Skeletal muscle tissue (tissue), 4 donors: ENCODE data around the gene RGS3. TPM values are rescaled to one million over a fixed set of nuclear protein-coding genes. Genes with fewer than 3 reads are reported as not detected.

Experiments
- H3K27ac ChIP-seq: one replicate; pipeline ENCODE4 v1.7.0; 2013; ENCODE audit warnings: mild to moderate bottlenecking, low read depth, low read length, inconsistent platforms
- H3K27me3 ChIP-seq, 3 donors: one replicate each; pipeline ENCODE4 v1.7.0; 2013; ENCODE audit warnings: low read length in 3 of 3; ENCODE audit not compliant: control insufficient read depth in 3 of 3, insufficient read depth in 3 of 3
- H3K36me3 ChIP-seq, 3 donors: one replicate each; pipeline ENCODE4 v1.7.0; 2013; ENCODE audit warnings: low read length in 3 of 3; ENCODE audit not compliant: control insufficient read depth in 3 of 3, insufficient read depth in 3 of 3
- H3K4me1 ChIP-seq, 3 donors: one replicate each; pipeline ENCODE4 v1.7.0; 2013; ENCODE audit warnings: low read length in 3 of 3, mild to moderate bottlenecking in 3 of 3; ENCODE audit not compliant: control insufficient read depth in 3 of 3, insufficient read depth in 3 of 3
- H3K4me3 ChIP-seq, 3 donors: one replicate each; pipeline ENCODE4 v1.7.0; 2013; ENCODE audit warnings: low read length in 3 of 3
- H3K9ac ChIP-seq, 3 donors: one replicate each; pipeline ENCODE4 v1.7.0; 2013; ENCODE audit warnings: low read length in 3 of 3, mild to moderate bottlenecking in 3 of 3, moderate library complexity in 2 of 3, low read depth in 1 of 3
- H3K9me3 ChIP-seq, 3 donors: one replicate each; pipeline ENCODE4 v1.7.0; 2013; ENCODE audit warnings: low read length in 3 of 3; ENCODE audit not compliant: control insufficient read depth in 3 of 3
- total RNA-seq: library from RNA; depleted of rRNA; stranded (reverse); fragments of >200 nt; gene quantifications from one replicate; pipeline ENCODE4 v1.2.3, GENCODE V29; 2014
- donor health status: Osteomylitis.

The RGS3 gene
- total RNA-seq, 1 donor from 2014 or later: 48.0 TPM

- peaks cover 0 to 6% (median 0%) of the 10 kb centered on the region in 3 donors for H3K36me3 ChIP-seq
- no peak overlapping the region for H3K27ac ChIP-seq
- no peak overlapping the region for H3K9ac ChIP-seq
- no peak overlapping the region for H3K4me3 ChIP-seq
- no peaks in the 10 kb centered on the region for H3K27me3 ChIP-seq
- H3K4me1 ChIP-seq: peaks cover 7 to 13% (median 7%) of the 10 kb centered on the region in 3 donors
- H3K9me3 ChIP-seq: no peaks in the 10 kb centered on the region
These were observed 35.8 kb downstream of the RGS3 start for GRCh38 chr9:113499153-113499875.

GRCh38 chr9:113499876-113500497 is 36.5 kb downstream of the RGS3 start:
- peak overlapping the region in 1 of 3 donors; percentile 16 for H3K9ac ChIP-seq
- no peaks in the 10 kb centered on the region for H3K27me3 ChIP-seq
- H3K27ac ChIP-seq: peak overlapping the region; percentile 25
- H3K4me3 ChIP-seq: no peak overlapping the region
- peaks cover 0 to 6% (median 0%) of the 10 kb centered on the region in 3 donors for H3K36me3 ChIP-seq
- H3K4me1 ChIP-seq: peaks cover 9 to 19% (median 14%) of the 10 kb centered on the region in 3 donors
- no peaks in the 10 kb centered on the region for H3K9me3 ChIP-seq

- H3K27ac ChIP-seq: peak overlapping the region; percentile 51
- peak overlapping the region in 2 of 3 donors; percentile 24 to 60 for H3K9ac ChIP-seq
- peak overlapping the region; percentile 43 to 70 (median 61) for H3K4me3 ChIP-seq
- no peaks in the 10 kb centered on the region for H3K9me3 ChIP-seq
- H3K36me3 ChIP-seq: peaks cover 0 to 6% (median 0%) of the 10 kb centered on the region in 3 donors
- H3K27me3 ChIP-seq: no peaks in the 10 kb centered on the region
- H3K4me1 ChIP-seq: peaks cover 9 to 23% (median 16%) of the 10 kb centered on the region in 3 donors
These were observed 37.7 kb downstream of the RGS3 start for GRCh38 chr9:113501129-113501686.

GRCh38 chr9:113501852-113502251 is 38.3 kb downstream of the RGS3 start:
- Histone ChIP-seq H3K27me3 (no peaks in the 10 kb centered on the region), H3K9me3 (no peaks in the 10 kb centered on the region), H3K4me1 (peaks cover 9 to 26% (median 16%) of the 10 kb centered on the region in 3 donors), H3K27ac (peak overlapping the region; percentile 34), H3K9ac (peak overlapping the region; percentile 32 to 60 (median 51)), H3K36me3 (peaks cover 0 to 6% (median 0%) of the 10 kb centered on the region in 3 donors), H3K4me3 (peak overlapping the region; percentile 43 to 70 (median 61))

GRCh38 chr9:113502427-113503034 is 39.0 kb downstream of the RGS3 start:
- peak overlapping the region; percentile 40 to 70 (median 61) for H3K4me3 ChIP-seq
- peaks cover 11 to 26% (median 16%) of the 10 kb centered on the region in 3 donors for H3K4me1 ChIP-seq
- H3K9ac ChIP-seq: peak overlapping the region; percentile 32 to 60 (median 47)
- H3K36me3 ChIP-seq: peaks cover 0 to 7% (median under 1%) of the 10 kb centered on the region in 3 donors
- H3K27ac ChIP-seq: peak overlapping the region; percentile 54
- H3K9me3 ChIP-seq: no peaks in the 10 kb centered on the region
- no peaks in the 10 kb centered on the region for H3K27me3 ChIP-seq

- no peaks in the 10 kb centered on the region for H3K27me3 ChIP-seq
- H3K36me3 ChIP-seq: peaks cover 0 to 13% (median 3%) of the 10 kb centered on the region in 3 donors
- no peaks in the 10 kb centered on the region for H3K9me3 ChIP-seq
- peak overlapping the region; percentile 54 for H3K27ac ChIP-seq
- H3K4me3 ChIP-seq: peak overlapping the region; percentile 40 to 70 (median 41)
- H3K4me1 ChIP-seq: peaks cover 17 to 31% (median 22%) of the 10 kb centered on the region in 3 donors
- peak overlapping the region in 2 of 3 donors; percentile 47 to 50 for H3K9ac ChIP-seq
These were observed 39.6 kb downstream of the RGS3 start for GRCh38 chr9:113503131-113503541.

- Histone ChIP-seq H3K4me1 (peaks cover 22 to 36% (median 28%) of the 10 kb centered on the region in 3 donors), H3K27ac (peak overlapping the region; percentile 54), H3K27me3 (no peaks in the 10 kb centered on the region), H3K36me3 (peaks cover 0 to 12% (median 4%) of the 10 kb centered on the region in 3 donors), H3K9ac (peak overlapping the region in 2 of 3 donors; percentile 43 to 50), H3K9me3 (no peaks in the 10 kb centered on the region), H3K4me3 (peak overlapping the region in 2 of 3 donors; percentile 41 to 70)
These were observed 40.2 kb downstream of the RGS3 start for GRCh38 chr9:113503613-113504211.

- Histone ChIP-seq H3K4me3 (no peak overlapping the region), H3K4me1 (peaks cover 23 to 38% (median 28%) of the 10 kb centered on the region in 3 donors), H3K9ac (peak overlapping the region in 1 of 3 donors; percentile 35), H3K9me3 (no peaks in the 10 kb centered on the region), H3K27me3 (no peaks in the 10 kb centered on the region), H3K27ac (peak overlapping the region; percentile 58), H3K36me3 (peaks cover 0 to 12% (median 4%) of the 10 kb centered on the region in 3 donors)
These were observed 41.4 kb downstream of the RGS3 start for GRCh38 chr9:113504725-113505590.
